Type B pancreatic cell (in vitro differentiated cells): ENCODE results near the gene STX7. TPM values are rescaled to one million over a fixed set of nuclear protein-coding genes. Genes with fewer than 3 reads are reported as not detected.

Experiments
- DNase-seq: peaks from one replicate; pipeline ENCODE4 v3.0.0; 2021; ENCODE audit warnings: mixed read lengths; ENCODE audit not compliant: unreplicated experiment; ENCODE audit errors: extremely low spot score
- H3K27ac Mint-ChIP-seq: 2 replicates; pipeline ENCODE4 v1.8.0; 2021; ENCODE audit warnings: mild to moderate bottlenecking, mixed read lengths
- H3K27me3 Mint-ChIP-seq: 2 replicates; pipeline ENCODE4 v1.8.0; 2021; ENCODE audit warnings: mixed read lengths
- H3K36me3 Mint-ChIP-seq: 2 replicates; pipeline ENCODE4 v1.8.0; 2021; ENCODE audit warnings: mixed read lengths
- H3K4me1 Mint-ChIP-seq: one replicate; pipeline ENCODE4 v1.8.0; 2021; ENCODE audit warnings: mixed read lengths; ENCODE audit not compliant: unreplicated experiment
- H3K4me3 Mint-ChIP-seq: 2 replicates; pipeline ENCODE4 v1.8.0; 2021; ENCODE audit warnings: mild to moderate bottlenecking, mixed read lengths
- H3K9me3 Mint-ChIP-seq: 2 replicates; pipeline ENCODE4 v1.8.0; 2021; ENCODE audit warnings: mixed read lengths
- total RNA-seq: library from RNA; stranded (reverse); gene quantifications from 2 replicates; pipeline ENCODE4 v1.2.1, GENCODE V29; 2021; ENCODE audit warnings: low replicate concordance
- TF ChIP-seq, protein P1 (sequence below): fragments of 200-600 bp; sonication (generic); conservative IDR thresholded peaks from 2 replicates; pipeline ENCODE4 v1.5.0; 2021; ENCODE audit warnings: antibody characterized with exemption, mild to moderate bottlenecking

Gene STX7
- total RNA-seq, 1 donor from 2014 or later = 36.6 TPM

DNA sequence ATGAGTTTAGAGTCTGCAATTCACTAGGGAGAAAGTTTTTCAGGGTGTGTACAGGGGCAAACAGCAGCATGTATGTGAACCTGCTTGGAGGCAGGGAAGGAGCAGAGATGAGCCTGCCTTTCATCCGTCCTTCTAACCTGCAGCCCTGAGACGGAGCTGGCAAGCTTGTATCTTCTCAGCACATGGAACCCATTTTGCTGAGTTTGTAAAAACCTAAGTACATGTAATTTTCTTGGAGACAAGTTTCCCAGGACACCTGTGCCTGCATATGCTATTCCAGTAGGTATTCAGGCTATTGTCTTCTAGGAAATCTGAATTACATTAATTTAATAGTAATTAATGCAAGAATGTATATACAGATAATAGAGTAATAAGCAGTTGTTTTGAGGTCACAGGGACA, 82.8 kb downstream of the STX7 start:
- no peak for DNase-seq
- no peak overlapping the region for H3K4me3 Mint-ChIP-seq
- no peak overlapping the region for H3K27ac Mint-ChIP-seq
- H3K36me3 Mint-ChIP-seq = no peaks in the 10 kb centered on the region
- H3K27me3 Mint-ChIP-seq = peaks cover 4% of the 10 kb centered on the region
- TF ChIP-seq, protein P1, sequence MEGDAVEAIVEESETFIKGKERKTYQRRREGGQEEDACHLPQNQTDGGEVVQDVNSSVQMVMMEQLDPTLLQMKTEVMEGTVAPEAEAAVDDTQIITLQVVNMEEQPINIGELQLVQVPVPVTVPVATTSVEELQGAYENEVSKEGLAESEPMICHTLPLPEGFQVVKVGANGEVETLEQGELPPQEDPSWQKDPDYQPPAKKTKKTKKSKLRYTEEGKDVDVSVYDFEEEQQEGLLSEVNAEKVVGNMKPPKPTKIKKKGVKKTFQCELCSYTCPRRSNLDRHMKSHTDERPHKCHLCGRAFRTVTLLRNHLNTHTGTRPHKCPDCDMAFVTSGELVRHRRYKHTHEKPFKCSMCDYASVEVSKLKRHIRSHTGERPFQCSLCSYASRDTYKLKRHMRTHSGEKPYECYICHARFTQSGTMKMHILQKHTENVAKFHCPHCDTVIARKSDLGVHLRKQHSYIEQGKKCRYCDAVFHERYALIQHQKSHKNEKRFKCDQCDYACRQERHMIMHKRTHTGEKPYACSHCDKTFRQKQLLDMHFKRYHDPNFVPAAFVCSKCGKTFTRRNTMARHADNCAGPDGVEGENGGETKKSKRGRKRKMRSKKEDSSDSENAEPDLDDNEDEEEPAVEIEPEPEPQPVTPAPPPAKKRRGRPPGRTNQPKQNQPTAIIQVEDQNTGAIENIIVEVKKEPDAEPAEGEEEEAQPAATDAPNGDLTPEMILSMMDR = no peak
- no peaks in the 10 kb centered on the region for H3K4me1 Mint-ChIP-seq
- no peaks in the 10 kb centered on the region for H3K9me3 Mint-ChIP-seq

DNA sequence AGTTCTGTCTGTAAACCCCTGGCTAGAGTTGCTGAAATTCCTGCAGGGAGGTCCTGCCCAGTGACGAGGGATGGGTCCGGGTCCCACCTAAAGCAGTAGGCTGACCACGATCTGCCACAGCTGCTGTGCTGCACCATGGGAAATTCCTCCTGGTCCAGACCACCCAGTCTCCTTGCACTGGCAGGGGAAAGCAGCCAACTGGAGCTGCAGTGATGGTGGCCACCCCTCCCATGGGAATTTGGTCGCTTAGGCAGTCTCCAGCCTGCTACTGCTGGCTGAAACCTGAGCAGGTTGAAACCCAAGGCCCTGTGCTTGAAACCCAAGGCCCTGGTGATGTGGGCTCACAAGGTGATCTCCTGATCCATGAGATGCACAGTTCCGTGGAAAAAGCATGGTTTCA, 87.7 kb downstream of the STX7 start:
- H3K9me3 Mint-ChIP-seq = peaks cover 14% of the 10 kb centered on the region
- no peak for DNase-seq
- no peaks in the 10 kb centered on the region for H3K36me3 Mint-ChIP-seq
- peaks cover 4% of the 10 kb centered on the region for H3K27me3 Mint-ChIP-seq
- no peak overlapping the region for H3K4me3 Mint-ChIP-seq
- H3K4me1 Mint-ChIP-seq = no peaks in the 10 kb centered on the region
- TF ChIP-seq, protein P1 = no peak
- no peak overlapping the region for H3K27ac Mint-ChIP-seq

DNA sequence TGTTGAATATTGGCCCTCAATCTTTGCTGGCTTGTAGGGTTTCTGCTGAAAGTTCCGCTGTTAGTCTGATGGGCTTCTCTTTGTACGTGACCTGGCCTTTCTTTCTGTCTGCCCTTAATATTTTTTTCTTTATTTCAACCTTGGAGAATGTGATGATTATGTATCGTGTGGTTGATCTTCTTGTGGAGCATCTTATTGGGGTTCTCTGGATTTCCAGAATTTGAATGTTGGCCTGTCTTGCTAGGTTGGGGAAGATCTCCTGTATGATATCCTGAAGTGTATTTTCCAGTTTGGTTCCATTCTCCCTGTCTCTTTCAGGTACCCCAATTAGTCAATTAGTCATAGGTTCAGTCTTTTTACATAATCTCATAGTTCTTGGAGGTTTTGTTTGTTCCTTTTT, 89.1 kb downstream of the STX7 start:
- Mint-ChIP-seq H3K4me1 (no peaks in the 10 kb centered on the region), H3K27me3 (peaks cover 4% of the 10 kb centered on the region), H3K4me3 (no peak overlapping the region), H3K36me3 (no peaks in the 10 kb centered on the region), H3K9me3 (peaks cover 14% of the 10 kb centered on the region), H3K27ac (no peak overlapping the region)
- no peak for DNase-seq
- TF ChIP-seq, protein P1 = no peak

DNA sequence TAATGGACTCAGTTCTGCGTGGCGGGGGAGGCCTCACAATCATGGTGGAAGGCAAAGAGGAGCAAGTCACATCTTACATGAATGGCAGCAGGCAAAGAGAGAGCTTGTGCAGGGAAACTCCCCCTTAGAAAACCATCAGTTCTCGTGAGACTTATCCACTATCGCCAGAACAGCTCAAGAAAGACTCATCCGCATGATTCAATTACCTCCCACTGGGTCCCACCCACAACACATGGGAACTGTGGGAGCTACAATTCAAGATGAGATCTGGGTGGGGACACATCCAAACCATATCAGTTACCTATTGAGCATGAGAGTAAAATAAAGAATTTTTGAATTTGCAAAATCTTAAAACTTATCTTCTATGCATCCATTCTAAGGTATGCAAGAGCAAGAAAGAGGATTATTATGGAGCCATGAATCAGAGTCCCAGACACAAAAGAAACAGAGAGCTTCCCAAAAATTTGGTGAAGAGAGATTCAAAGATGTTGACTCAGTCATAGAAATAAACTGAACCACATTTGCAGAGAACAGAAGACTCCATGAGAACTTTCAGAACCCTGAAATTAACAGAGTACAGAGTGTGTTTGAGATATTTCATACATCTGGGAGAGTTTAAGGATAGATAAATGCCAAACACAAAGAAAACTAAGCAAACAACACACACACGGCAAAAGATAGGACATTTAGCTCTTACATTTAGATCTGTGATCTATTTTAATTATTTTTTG, 94.5 kb downstream of the STX7 start:
- Mint-ChIP-seq H3K4me1 (peaks cover 16% of the 10 kb centered on the region), H3K9me3 (peaks cover 18% of the 10 kb centered on the region), H3K27me3 (no peaks in the 10 kb centered on the region), H3K36me3 (no peaks in the 10 kb centered on the region), H3K4me3 (no peak overlapping the region), H3K27ac (no peak overlapping the region)
- DNase-seq = no peak
- TF ChIP-seq, protein P1 = no peak

DNA sequence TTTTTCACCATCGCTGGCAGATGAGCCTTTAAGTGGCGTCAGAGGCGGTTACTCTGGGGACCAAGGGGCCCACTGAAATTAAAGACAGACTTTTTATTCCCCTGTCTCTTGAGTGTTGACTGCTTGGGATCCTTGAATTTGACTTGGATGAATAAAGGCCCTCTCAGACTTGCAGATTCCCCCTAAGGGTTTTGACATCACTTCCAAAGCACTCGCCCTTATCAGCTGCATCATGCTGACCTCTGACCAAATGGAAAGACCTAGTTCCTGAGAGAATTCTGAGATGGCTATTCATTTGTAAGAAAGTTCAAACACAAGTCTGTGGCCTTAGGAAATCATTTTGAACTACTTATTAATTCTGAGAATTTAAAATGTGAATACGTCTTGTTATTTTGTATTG, 98.2 kb downstream of the STX7 start:
- H3K4me1 Mint-ChIP-seq = peaks cover 21% of the 10 kb centered on the region
- peaks cover 4% of the 10 kb centered on the region for H3K9me3 Mint-ChIP-seq
- no peaks in the 10 kb centered on the region for H3K36me3 Mint-ChIP-seq
- H3K4me3 Mint-ChIP-seq = no peak overlapping the region
- no peaks in the 10 kb centered on the region for H3K27me3 Mint-ChIP-seq
- no peak for DNase-seq
- TF ChIP-seq, protein P1 = no peak
- no peak overlapping the region for H3K27ac Mint-ChIP-seq
